Measurements from ENCODE around the gene ABHD8. TPM values are rescaled to one million over a fixed set of nuclear protein-coding genes. Genes with fewer than 3 reads are reported as not detected.

The ABHD8 gene
- total and polyA plus RNA-seq, 2 of the 13 experiments (the other 11 are each of a cell fraction or from before 2014, with no cell fraction given) = 6.3 to 7.2 TPM

DNA sequence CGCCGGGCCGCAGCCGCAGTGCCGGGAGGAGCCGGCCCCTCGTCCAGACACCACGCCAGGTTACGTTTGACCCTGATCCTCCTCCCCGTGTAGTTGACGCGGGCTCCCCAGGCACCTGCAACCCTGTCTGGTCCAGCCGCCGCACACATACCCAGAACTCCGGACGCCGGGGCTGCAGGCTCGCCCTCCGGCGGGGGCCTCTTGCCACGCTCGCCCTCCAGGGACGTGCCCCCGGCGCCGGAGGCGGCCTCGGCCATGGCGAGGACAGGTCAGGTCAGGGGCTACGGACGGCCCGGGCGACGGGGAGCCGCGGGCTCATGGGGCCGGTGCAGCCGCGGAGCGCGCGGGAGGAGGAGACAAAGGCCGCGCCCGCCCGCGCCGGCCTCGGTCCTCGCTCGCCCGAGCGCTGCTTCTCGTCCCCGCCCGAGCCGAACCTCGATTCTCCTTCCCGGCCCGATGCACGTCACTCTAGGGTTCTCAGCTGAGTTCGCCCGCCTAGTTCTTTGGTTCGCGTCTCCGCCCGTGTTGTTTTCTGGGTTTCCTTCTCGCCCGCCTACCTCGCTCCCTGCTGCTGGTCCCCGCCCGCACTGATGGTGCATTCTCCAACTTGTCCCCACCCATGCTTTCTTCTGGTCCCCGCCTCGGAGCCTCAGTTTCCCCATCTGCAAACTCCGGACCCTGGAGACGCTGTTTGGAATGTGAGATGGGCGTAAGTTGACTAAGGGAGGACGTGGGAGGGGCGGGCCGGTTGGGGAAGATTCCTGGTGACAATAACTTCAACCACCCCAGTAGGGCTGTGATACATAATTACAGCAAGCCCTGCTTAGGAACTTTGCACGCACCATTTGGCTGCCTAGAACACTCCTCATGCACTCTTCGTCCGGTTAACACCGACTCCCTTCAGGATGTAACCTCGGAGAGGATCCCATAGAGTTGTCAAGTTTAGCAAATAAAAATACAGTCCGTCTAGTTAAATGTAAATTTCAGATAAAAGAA, 31.5 kb upstream of the ABHD8 start, which contains the start of gene ANO8 (continued):
- TF ChIP-seq, protein P1, sequence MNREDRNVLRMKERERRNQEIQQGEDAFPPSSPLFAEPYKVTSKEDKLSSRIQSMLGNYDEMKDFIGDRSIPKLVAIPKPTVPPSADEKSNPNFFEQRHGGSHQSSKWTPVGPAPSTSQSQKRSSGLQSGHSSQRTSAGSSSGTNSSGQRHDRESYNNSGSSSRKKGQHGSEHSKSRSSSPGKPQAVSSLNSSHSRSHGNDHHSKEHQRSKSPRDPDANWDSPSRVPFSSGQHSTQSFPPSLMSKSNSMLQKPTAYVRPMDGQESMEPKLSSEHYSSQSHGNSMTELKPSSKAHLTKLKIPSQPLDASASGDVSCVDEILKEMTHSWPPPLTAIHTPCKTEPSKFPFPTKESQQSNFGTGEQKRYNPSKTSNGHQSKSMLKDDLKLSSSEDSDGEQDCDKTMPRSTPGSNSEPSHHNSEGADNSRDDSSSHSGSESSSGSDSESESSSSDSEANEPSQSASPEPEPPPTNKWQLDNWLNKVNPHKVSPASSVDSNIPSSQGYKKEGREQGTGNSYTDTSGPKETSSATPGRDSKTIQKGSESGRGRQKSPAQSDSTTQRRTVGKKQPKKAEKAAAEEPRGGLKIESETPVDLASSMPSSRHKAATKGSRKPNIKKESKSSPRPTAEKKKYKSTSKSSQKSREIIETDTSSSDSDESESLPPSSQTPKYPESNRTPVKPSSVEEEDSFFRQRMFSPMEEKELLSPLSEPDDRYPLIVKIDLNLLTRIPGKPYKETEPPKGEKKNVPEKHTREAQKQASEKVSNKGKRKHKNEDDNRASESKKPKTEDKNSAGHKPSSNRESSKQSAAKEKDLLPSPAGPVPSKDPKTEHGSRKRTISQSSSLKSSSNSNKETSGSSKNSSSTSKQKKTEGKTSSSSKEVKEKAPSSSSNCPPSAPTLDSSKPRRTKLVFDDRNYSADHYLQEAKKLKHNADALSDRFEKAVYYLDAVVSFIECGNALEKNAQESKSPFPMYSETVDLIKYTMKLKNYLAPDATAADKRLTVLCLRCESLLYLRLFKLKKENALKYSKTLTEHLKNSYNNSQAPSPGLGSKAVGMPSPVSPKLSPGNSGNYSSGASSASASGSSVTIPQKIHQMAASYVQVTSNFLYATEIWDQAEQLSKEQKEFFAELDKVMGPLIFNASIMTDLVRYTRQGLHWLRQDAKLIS (CRISPR knock-in tag; IDR thresholded peaks at IDR 0.05) = no peak
- TF ChIP-seq GATA4 (IDR thresholded peaks at IDR 0.05; ENCODE audit: borderline replicate concordance, low read depth) (no peak), ZNF160 (CRISPR knock-in tag; IDR thresholded peaks at IDR 0.05) (peak; percentile 56; the same call in 1 of the 2 replicates), ZNF256 (CRISPR knock-in tag; conservative IDR thresholded peaks at IDR 0.05) (no peak), HHEX (CRISPR knock-in tag; IDR thresholded peaks at IDR 0.05) (no peak), RARA (CRISPR knock-in tag; IDR thresholded peaks at IDR 0.05) (peak; percentile 25; the same call in 1 of the 2 replicates), ZBTB42 (CRISPR knock-in tag; IDR thresholded peaks at IDR 0.05) (no peak), SNRNP70 (IDR thresholded peaks at IDR 0.05; ENCODE audit: low read depth, low read length) (no peak), ZNF510 (CRISPR knock-in tag; IDR thresholded peaks at IDR 0.05; ENCODE audit: low read depth) (no peak), TBL1XR1 (IDR thresholded peaks at IDR 0.05; ENCODE audit: borderline replicate concordance, low read length, partially characterized antibody) (no peak)
- TF ChIP-seq, protein P2, sequence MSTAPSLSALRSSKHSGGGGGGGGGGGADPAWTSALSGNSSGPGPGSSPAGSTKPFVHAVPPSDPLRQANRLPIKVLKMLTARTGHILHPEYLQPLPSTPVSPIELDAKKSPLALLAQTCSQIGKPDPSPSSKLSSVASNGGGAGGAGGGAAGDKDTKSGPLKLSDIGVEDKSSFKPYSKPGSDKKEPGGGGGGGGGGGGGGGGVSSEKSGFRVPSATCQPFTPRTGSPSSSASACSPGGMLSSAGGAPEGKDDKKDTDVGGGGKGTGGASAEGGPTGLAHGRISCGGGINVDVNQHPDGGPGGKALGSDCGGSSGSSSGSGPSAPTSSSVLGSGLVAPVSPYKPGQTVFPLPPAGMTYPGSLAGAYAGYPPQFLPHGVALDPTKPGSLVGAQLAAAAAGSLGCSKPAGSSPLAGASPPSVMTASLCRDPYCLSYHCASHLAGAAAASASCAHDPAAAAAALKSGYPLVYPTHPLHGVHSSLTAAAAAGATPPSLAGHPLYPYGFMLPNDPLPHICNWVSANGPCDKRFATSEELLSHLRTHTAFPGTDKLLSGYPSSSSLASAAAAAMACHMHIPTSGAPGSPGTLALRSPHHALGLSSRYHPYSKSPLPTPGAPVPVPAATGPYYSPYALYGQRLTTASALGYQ (CRISPR knock-in tag; IDR thresholded peaks at IDR 0.05) = no peak
- TF ChIP-seq, protein P3, sequence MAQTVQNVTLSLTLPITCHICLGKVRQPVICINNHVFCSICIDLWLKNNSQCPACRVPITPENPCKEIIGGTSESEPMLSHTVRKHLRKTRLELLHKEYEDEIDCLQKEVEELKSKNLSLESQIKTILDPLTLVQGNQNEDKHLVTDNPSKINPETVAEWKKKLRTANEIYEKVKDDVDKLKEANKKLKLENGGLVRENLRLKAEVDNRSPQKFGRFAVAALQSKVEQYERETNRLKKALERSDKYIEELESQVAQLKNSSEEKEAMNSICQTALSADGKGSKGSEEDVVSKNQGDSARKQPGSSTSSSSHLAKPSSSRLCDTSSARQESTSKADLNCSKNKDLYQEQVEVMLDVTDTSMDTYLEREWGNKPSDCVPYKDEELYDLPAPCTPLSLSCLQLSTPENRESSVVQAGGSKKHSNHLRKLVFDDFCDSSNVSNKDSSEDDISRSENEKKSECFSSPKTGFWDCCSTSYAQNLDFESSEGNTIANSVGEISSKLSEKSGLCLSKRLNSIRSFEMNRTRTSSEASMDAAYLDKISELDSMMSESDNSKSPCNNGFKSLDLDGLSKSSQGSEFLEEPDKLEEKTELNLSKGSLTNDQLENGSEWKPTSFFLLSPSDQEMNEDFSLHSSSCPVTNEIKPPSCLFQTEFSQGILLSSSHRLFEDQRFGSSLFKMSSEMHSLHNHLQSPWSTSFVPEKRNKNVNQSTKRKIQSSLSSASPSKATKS (CRISPR knock-in tag; IDR thresholded peaks at IDR 0.05) = no peak
- TF ChIP-seq, protein P4, sequence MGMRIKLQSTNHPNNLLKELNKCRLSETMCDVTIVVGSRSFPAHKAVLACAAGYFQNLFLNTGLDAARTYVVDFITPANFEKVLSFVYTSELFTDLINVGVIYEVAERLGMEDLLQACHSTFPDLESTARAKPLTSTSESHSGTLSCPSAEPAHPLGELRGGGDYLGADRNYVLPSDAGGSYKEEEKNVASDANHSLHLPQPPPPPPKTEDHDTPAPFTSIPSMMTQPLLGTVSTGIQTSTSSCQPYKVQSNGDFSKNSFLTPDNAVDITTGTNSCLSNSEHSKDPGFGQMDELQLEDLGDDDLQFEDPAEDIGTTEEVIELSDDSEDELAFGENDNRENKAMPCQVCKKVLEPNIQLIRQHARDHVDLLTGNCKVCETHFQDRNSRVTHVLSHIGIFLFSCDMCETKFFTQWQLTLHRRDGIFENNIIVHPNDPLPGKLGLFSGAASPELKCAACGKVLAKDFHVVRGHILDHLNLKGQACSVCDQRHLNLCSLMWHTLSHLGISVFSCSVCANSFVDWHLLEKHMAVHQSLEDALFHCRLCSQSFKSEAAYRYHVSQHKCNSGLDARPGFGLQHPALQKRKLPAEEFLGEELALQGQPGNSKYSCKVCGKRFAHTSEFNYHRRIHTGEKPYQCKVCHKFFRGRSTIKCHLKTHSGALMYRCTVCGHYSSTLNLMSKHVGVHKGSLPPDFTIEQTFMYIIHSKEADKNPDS (CRISPR knock-in tag; IDR thresholded peaks at IDR 0.05) = peak; percentile 47; the same call in 1 of the 2 replicates
- TF ChIP-seq, protein P5, sequence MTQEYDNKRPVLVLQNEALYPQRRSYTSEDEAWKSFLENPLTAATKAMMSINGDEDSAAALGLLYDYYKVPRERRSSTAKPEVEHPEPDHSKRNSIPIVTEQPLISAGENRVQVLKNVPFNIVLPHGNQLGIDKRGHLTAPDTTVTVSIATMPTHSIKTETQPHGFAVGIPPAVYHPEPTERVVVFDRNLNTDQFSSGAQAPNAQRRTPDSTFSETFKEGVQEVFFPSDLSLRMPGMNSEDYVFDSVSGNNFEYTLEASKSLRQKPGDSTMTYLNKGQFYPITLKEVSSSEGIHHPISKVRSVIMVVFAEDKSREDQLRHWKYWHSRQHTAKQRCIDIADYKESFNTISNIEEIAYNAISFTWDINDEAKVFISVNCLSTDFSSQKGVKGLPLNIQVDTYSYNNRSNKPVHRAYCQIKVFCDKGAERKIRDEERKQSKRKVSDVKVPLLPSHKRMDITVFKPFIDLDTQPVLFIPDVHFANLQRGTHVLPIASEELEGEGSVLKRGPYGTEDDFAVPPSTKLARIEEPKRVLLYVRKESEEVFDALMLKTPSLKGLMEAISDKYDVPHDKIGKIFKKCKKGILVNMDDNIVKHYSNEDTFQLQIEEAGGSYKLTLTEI (CRISPR knock-in tag; conservative IDR thresholded peaks at IDR 0.05) = no peak
- TF ChIP-seq, protein P6, sequence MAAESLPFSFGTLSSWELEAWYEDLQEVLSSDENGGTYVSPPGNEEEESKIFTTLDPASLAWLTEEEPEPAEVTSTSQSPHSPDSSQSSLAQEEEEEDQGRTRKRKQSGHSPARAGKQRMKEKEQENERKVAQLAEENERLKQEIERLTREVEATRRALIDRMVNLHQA (CRISPR knock-in tag; IDR thresholded peaks at IDR 0.05) = no peak
